Measurements from ENCODE around the gene TANC1.

GRCh38 chr2:159090514-159091201, 122.2 kb downstream of the TANC1 start:
- no peak for TF ChIP-seq EZH2 (IDR thresholded peaks at IDR 0.05; ENCODE audit: insufficient read depth, poor library complexity, severe bottlenecking)
- TF ChIP-seq EZH2phosphoT487 (IDR thresholded peaks at IDR 0.05; ENCODE audit: insufficient read depth, low read depth), result no peak

All from GM23248 (cell line).